OCI-LY7 (cell line): ENCODE results near the gene BRD2. TPM values are rescaled to one million over a fixed set of nuclear protein-coding genes. Genes with fewer than 3 reads are reported as not detected.
A peak's percentile ranks its signal among the peaks of the same experiment; 100 is the strongest.

Experiments
- BruUV-seq: library from RNA; stranded (reverse); fragments of 400-500 nt; replicated peaks from 2 replicates; lab custom pipeline; 2021; lab: Mats Ljungman, UMichigan
- CTCF ChIA-PET: fragments of 300-600 bp; sonication (Branson Sonifier 250); formaldehyde crosslinking; loops from one replicate; lab custom pipeline; 2022; ENCODE audit warnings: antibody characterized with exemption; ENCODE audit not compliant: unreplicated experiment; lab: Charles Lee
- POLR2A ChIA-PET: fragments of 300-600 bp; sonication (Branson Sonifier 250); formaldehyde crosslinking; loops from one replicate; lab custom pipeline; 2022; ENCODE audit warnings: antibody characterized with exemption; lab: Charles Lee
- DNase-seq: peaks from one replicate; pipeline ENCODE4 v3.0.0-alpha.2; 2015; ENCODE audit warnings: low spot score
- H2AFZ ChIP-seq: fragments of 200-600 bp; sonication (generic), shearing (Covaris generic); 2 replicates; pipeline ENCODE4 v1.6.1; 2014; ENCODE audit warnings: mild to moderate bottlenecking, antibody characterized with exemption, low read length, moderate library complexity
- H3K27ac ChIP-seq: fragments of 200-600 bp; sonication (generic); 2 replicates; pipeline ENCODE4 v1.5.1; 2014; ENCODE audit warnings: mixed run types, low read depth, mild to moderate bottlenecking, moderate library complexity, low read length, inconsistent platforms; ENCODE audit not compliant: poor library complexity, severe bottlenecking
- H3K36me3 ChIP-seq: fragments of 200-600 bp; sonication (generic); 2 replicates; pipeline ENCODE4 v1.6.1; 2014; ENCODE audit warnings: mild to moderate bottlenecking, antibody characterized with exemption, low read length, moderate library complexity, mixed read lengths; ENCODE audit not compliant: insufficient read depth
- H3K4me1 ChIP-seq: fragments of 200-600 bp; sonication (generic); 2 replicates; pipeline ENCODE4 v1.5.1; 2014; ENCODE audit warnings: mild to moderate bottlenecking, low read length; ENCODE audit not compliant: insufficient read depth, poor library complexity, severe bottlenecking
- H3K4me2 ChIP-seq: fragments of 200-600 bp; sonication (generic); 2 replicates; pipeline ENCODE4 v1.6.1; 2014; ENCODE audit warnings: mild to moderate bottlenecking, low read length
- H3K4me3 ChIP-seq: fragments of 200-600 bp; sonication (generic); 2 replicates; pipeline ENCODE4 v1.5.1; 2014; ENCODE audit warnings: mild to moderate bottlenecking, low read depth, low read length; ENCODE audit not compliant: poor library complexity, severe bottlenecking
- H3K79me2 ChIP-seq: fragments of 200-600 bp; sonication (generic); 2 replicates; pipeline ENCODE4 v1.6.1; 2016; ENCODE audit warnings: low read depth, mild to moderate bottlenecking, low read length, moderate library complexity, mixed read lengths; ENCODE audit not compliant: insufficient read depth
- H3K9me2 ChIP-seq: fragments of 200-600 bp; sonication (generic); 2 replicates; pipeline ENCODE4 v1.6.1; 2016; ENCODE audit warnings: mild to moderate bottlenecking, low read length, mixed read lengths; ENCODE audit not compliant: insufficient read depth
- H3K9me3 ChIP-seq: fragments of 200-600 bp; sonication (generic); 2 replicates; pipeline ENCODE4 v1.6.1; 2014; ENCODE audit warnings: mild to moderate bottlenecking, mixed run types, low read length, mixed read lengths
- H4K20me1 ChIP-seq: fragments of 200-600 bp; sonication (generic); 2 replicates; pipeline ENCODE4 v1.6.1; 2014; ENCODE audit warnings: mild to moderate bottlenecking, antibody characterized with exemption, low read length, moderate library complexity, mixed read lengths; ENCODE audit not compliant: insufficient read depth
- CTCF ChIP-seq: fragments of 200-600 bp; sonication (generic); conservative IDR thresholded peaks from 2 replicates; pipeline ENCODE4 v1.5.1; 2014; ENCODE audit warnings: mild to moderate bottlenecking, antibody characterized with exemption, low read length, moderate library complexity, mixed read lengths
- EZH2phosphoT487 ChIP-seq: fragments of 200-600 bp; sonication (generic); IDR thresholded peaks from 2 replicates; pipeline ENCODE4 v1.6.1; 2018; ENCODE audit warnings: low read depth, borderline replicate concordance, mild to moderate bottlenecking, mixed run types, antibody characterized with exemption, low read length, moderate library complexity, mixed read lengths
- intact Hi-C: fragments of 100-400 bp; cut with micrococcal nuclease; formaldehyde crosslinking; loops from one replicate; pipeline ENCODE4 v1.10.0; 2022; ENCODE audit not compliant: unreplicated experiment
- total RNA-seq, 2 experiments: library from RNA; depleted of rRNA in 1 of 2; stranded (reverse); fragments of >200 nt in 1 of 2; shearing (Covaris generic) in 1 of 2; gene quantifications; 2 replicates each; pipeline ENCODE4 v1.2.3, GENCODE V29; 2014 to 2022

Gene BRD2
- total RNA-seq, 2 experiments from 2014 or later: 236 to 326 TPM

DNA sequence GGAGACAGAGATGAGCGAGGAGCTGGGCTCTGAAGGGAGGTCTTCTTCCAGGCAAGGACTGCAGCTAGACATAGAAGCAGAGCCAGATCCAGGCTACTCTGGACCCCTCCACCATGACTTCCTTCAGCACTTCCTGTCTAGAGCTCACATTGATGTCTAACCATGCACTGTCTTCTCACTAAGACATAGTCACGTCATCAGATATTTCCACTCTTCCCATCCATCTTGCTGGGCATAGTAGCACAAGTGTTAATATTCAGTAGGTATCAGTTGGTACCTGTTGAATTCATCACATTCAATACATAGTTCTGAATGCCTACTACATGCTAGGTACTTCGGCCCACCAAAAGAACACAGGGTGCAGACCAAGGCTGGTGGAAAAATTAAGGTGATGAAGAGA is 18.4 kb upstream of the BRD2 start:
- Histone ChIP-seq H3K36me3 (peaks cover 46% of the 10 kb centered on the region), H3K9me3 (peaks cover 11% of the 10 kb centered on the region; the same call in 1 of the 2 replicates), H3K9me2 (no peaks in the 10 kb centered on the region), H3K4me1 (peaks cover 84% of the 10 kb centered on the region), H3K4me3 (peak overlapping the region; percentile 75), H3K27ac (peak overlapping the region; percentile 99), H4K20me1 (no peaks in the 10 kb centered on the region), H3K4me2 (peak overlapping the region; percentile 95), H2AFZ (no peak overlapping the region; the same call in 1 of the 2 replicates), H3K79me2 (peaks cover 67% of the 10 kb centered on the region)
- ChIA-PET CTCF (interaction anchor here (0.9 to 1.7 kb wide), 2 partner anchors 17 to 34 kb away, joined by 4 to 6 read pairs; no protein-coding TSS in a partner anchor), POLR2A (interaction anchor here (0.8 to 7.6 kb wide), 6 partner anchors 8 to 111 kb away, joined by 3 to 203 read pairs (median 6); partner anchors contain the start of genes BRD2 and HLA-DMB)
- intact Hi-C loops: no loop called here
- TF ChIP-seq CTCF: no peak
- no peak for TF ChIP-seq EZH2phosphoT487
- BruUV-seq: no TSS peak
- DNase-seq: peak; percentile 52

DNA sequence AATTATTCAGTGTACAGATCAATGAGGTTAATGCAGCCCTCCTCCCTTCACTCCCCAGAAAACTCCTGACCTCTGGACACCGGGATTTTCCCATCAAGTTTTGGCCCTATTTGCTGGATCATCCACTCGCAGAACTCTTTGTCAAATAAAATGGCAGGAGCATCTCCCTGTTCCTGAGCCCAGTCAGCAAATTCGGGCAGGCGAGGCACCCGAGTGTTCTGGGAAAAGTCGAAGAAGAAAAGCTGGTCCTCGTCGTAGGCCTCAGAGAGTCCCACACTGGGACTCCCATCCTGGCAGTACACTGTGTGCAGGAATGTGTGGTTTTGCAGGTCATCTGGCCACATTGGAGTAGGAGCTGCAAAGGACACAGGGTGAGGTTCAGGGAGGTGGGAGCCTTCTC is 17.9 kb upstream of the BRD2 start:
- BruUV-seq: no TSS peak
- Histone ChIP-seq H3K4me2 (peak overlapping the region; percentile 95), H3K36me3 (peaks cover 46% of the 10 kb centered on the region), H2AFZ (no peak overlapping the region; the same call in 1 of the 2 replicates), H3K79me2 (peaks cover 67% of the 10 kb centered on the region), H3K9me2 (no peaks in the 10 kb centered on the region), H3K4me1 (peaks cover 84% of the 10 kb centered on the region), H4K20me1 (no peaks in the 10 kb centered on the region), H3K4me3 (peak overlapping the region; percentile 75), H3K27ac (peak overlapping the region; percentile 99), H3K9me3 (peaks cover 11% of the 10 kb centered on the region; the same call in 1 of the 2 replicates)
- DNase-seq: no peak
- no peak for TF ChIP-seq EZH2phosphoT487
- TF ChIP-seq CTCF: no peak
- ChIA-PET POLR2A (interaction anchor here (0.6 to 7.6 kb wide), 9 partner anchors 9 to 111 kb away, joined by 3 to 203 read pairs (median 5); partner anchors contain the start of genes BRD2 and HLA-DMB), CTCF (interaction anchor here (0.9 to 1.7 kb wide), 3 partner anchors 17 to 34 kb away, joined by 4 to 6 read pairs (median 4); no protein-coding TSS in a partner anchor)
- intact Hi-C loops: no loop called here
